SK-N-SH treated with all-trans-retinoic acid at 6 μM for 48 hours (cell line): ENCODE data around the gene DIP2B.

Experiments
- ATAC-seq: fragments of 200-7000 bp; cut with Tn5 transposase; 3 replicates; pipeline ENCODE4 v1.9.1; 2020; ENCODE audit warnings: mild to moderate bottlenecking, moderate library complexity
- ARNTL ChIP-seq: fragments of 450-650 bp; formaldehyde crosslinking; IDR thresholded peaks from 2 replicates; pipeline ENCODE4 v1.5.0; 2020; ENCODE audit warnings: low read depth, mild to moderate bottlenecking, moderate library complexity, borderline replicate concordance
- BACH2 ChIP-seq: fragments of 250-450 bp; sonication (Bioruptor Pico); IDR thresholded peaks from 2 replicates; pipeline ENCODE4 v1.9.0; 2021; ENCODE audit warnings: mild to moderate bottlenecking, borderline replicate concordance
- CSDC2 ChIP-seq: fragments of 250-450 bp; sonication (Bioruptor Pico); IDR thresholded peaks from 2 replicates; pipeline ENCODE4 v1.5.0; 2020; ENCODE audit warnings: mild to moderate bottlenecking, moderate library complexity
- ESRRG ChIP-seq: fragments of 250-450 bp; sonication (Bioruptor Pico); IDR thresholded peaks from 2 replicates; pipeline ENCODE4 v1.6.1; 2021; ENCODE audit warnings: mild to moderate bottlenecking
- ISL1 ChIP-seq: fragments of 250-450 bp; sonication (Bioruptor Pico); IDR thresholded peaks from 2 replicates; pipeline ENCODE4 v2.1.2; 2022; ENCODE audit warnings: mild to moderate bottlenecking, moderate library complexity
- OSR1 ChIP-seq: fragments of 250-450 bp; sonication (Bioruptor Pico); IDR thresholded peaks from 2 replicates; pipeline ENCODE4 v1.8.0; 2022; ENCODE audit warnings: moderate library complexity, mild to moderate bottlenecking, inconsistent platforms
- PATZ1 ChIP-seq: fragments of 250-450 bp; sonication (Bioruptor Pico); IDR thresholded peaks from 2 replicates; pipeline ENCODE4 v1.8.0; 2020; ENCODE audit warnings: mild to moderate bottlenecking, moderate library complexity, borderline replicate concordance
- PPARA ChIP-seq: fragments of 250-450 bp; sonication (Bioruptor Pico); IDR thresholded peaks from 2 replicates; pipeline ENCODE4 v1.5.0; 2020; ENCODE audit warnings: mild to moderate bottlenecking, borderline replicate concordance
- SNAI2 ChIP-seq: fragments of 250-450 bp; sonication (Bioruptor Pico); IDR thresholded peaks from 2 replicates; pipeline ENCODE4 v1.5.0; 2020; ENCODE audit warnings: mild to moderate bottlenecking, moderate library complexity
- TCF4 ChIP-seq: fragments of 250-450 bp; sonication (Bioruptor Pico); IDR thresholded peaks from 2 replicates; pipeline ENCODE4 v1.8.0; 2021; ENCODE audit warnings: mild to moderate bottlenecking, moderate library complexity, borderline replicate concordance
- TOX ChIP-seq: fragments of 250-450 bp; sonication (Bioruptor Pico); IDR thresholded peaks from 2 replicates; pipeline ENCODE4 v1.8.0; 2021; ENCODE audit warnings: mild to moderate bottlenecking, moderate library complexity, borderline replicate concordance
- ZC3H10 ChIP-seq: fragments of 250-450 bp; sonication (Bioruptor Pico); IDR thresholded peaks from 2 replicates; pipeline ENCODE4 v1.5.1; 2021; ENCODE audit warnings: mild to moderate bottlenecking, moderate library complexity
- ZFP3 ChIP-seq: fragments of 250-450 bp; sonication (Bioruptor Pico); IDR thresholded peaks from 2 replicates; pipeline ENCODE4 v1.5.0; 2020; ENCODE audit warnings: mild to moderate bottlenecking, moderate library complexity
- ZFP30 ChIP-seq: fragments of 450-650 bp; formaldehyde crosslinking; IDR thresholded peaks from 2 replicates; pipeline ENCODE4 v1.5.0; 2022; ENCODE audit warnings: mild to moderate bottlenecking, moderate library complexity
- ZNF565 ChIP-seq: fragments of 450-650 bp; formaldehyde crosslinking; conservative IDR thresholded peaks from 2 replicates; pipeline ENCODE4 v1.5.0; 2020; ENCODE audit warnings: low read depth, mild to moderate bottlenecking, moderate library complexity
- ZNF70 ChIP-seq: fragments of 450-650 bp; formaldehyde crosslinking; IDR thresholded peaks from 2 replicates; pipeline ENCODE4 v1.5.0; 2020; ENCODE audit warnings: mild to moderate bottlenecking, moderate library complexity
- ZNF8 ChIP-seq: fragments of 450-650 bp; formaldehyde crosslinking; IDR thresholded peaks from 2 replicates; pipeline ENCODE4 v1.5.0; 2020; ENCODE audit warnings: mild to moderate bottlenecking, moderate library complexity
- TF ChIP-seq, protein P1 (sequence below): fragments of 250-450 bp; sonication (Bioruptor Pico); IDR thresholded peaks from 2 replicates; pipeline ENCODE4 v1.5.1; 2020; ENCODE audit warnings: low read depth, mild to moderate bottlenecking, moderate library complexity
- TF ChIP-seq, protein P2 (sequence below): fragments of 250-450 bp; sonication (Bioruptor Pico); IDR thresholded peaks from 2 replicates; pipeline ENCODE4 v1.5.1; 2021; ENCODE audit warnings: mild to moderate bottlenecking, moderate library complexity
- TF ChIP-seq, protein P3 (sequence below): fragments of 250-450 bp; sonication (Bioruptor Pico); IDR thresholded peaks from 2 replicates; pipeline ENCODE4 v1.8.0; 2021; ENCODE audit warnings: low read depth, mild to moderate bottlenecking, moderate library complexity, borderline replicate concordance
- TF ChIP-seq, protein P4 (sequence below): fragments of 250-450 bp; sonication (Bioruptor Pico); IDR thresholded peaks from 2 replicates; pipeline ENCODE4 v1.5.0; 2020; ENCODE audit warnings: mild to moderate bottlenecking, moderate library complexity

DIP2B gene

DNA sequence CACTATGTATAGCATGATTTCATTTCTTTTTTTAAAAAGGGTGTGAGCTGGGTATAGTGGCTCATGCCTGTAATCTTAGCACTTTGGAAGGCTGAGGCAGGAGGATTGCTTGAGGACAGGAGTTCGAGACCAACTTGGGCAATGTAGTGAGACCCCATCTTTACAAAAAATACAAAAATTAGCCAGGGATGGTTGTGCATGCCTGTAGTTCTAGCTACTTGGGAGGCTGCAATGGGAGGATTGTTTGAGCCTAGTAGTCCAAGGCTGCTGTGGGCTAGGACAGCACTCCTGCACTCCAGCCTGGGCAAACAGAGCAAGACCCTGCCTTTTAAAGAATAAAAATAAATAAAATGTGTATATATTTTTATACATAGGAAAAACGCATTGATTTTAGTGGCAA is 43.0 kb downstream of the DIP2B start:
- ATAC-seq = no peak
- TF ChIP-seq, protein P1, sequence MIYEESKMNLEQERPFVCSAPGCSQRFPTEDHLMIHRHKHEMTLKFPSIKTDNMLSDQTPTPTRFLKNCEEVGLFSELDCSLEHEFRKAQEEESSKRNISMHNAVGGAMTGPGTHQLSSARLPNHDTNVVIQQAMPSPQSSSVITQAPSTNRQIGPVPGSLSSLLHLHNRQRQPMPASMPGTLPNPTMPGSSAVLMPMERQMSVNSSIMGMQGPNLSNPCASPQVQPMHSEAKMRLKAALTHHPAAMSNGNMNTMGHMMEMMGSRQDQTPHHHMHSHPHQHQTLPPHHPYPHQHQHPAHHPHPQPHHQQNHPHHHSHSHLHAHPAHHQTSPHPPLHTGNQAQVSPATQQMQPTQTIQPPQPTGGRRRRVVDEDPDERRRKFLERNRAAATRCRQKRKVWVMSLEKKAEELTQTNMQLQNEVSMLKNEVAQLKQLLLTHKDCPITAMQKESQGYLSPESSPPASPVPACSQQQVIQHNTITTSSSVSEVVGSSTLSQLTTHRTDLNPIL (CRISPR knock-in tag) = no peak
- no peak for TF ChIP-seq PATZ1 (CRISPR knock-in tag)
- TF ChIP-seq, protein P2, sequence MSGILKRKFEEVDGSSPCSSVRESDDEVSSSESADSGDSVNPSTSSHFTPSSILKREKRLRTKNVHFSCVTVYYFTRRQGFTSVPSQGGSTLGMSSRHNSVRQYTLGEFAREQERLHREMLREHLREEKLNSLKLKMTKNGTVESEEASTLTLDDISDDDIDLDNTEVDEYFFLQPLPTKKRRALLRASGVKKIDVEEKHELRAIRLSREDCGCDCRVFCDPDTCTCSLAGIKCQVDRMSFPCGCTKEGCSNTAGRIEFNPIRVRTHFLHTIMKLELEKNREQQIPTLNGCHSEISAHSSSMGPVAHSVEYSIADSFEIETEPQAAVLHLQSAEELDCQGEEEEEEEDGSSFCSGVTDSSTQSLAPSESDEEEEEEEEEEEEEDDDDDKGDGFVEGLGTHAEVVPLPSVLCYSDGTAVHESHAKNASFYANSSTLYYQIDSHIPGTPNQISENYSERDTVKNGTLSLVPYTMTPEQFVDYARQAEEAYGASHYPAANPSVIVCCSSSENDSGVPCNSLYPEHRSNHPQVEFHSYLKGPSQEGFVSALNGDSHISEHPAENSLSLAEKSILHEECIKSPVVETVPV (CRISPR knock-in tag) = no peak
- TF ChIP-seq, protein P3, sequence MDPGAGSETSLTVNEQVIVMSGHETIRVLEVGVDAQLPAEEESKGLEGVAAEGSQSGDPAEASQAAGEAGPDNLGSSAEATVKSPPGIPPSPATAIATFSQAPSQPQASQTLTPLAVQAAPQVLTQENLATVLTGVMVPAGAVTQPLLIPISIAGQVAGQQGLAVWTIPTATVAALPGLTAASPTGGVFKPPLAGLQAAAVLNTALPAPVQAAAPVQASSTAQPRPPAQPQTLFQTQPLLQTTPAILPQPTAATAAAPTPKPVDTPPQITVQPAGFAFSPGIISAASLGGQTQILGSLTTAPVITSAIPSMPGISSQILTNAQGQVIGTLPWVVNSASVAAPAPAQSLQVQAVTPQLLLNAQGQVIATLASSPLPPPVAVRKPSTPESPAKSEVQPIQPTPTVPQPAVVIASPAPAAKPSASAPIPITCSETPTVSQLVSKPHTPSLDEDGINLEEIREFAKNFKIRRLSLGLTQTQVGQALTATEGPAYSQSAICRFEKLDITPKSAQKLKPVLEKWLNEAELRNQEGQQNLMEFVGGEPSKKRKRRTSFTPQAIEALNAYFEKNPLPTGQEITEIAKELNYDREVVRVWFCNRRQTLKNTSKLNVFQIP = no peak
- TF ChIP-seq ZNF565 (CRISPR knock-in tag) = no peak
- TF ChIP-seq ZNF70 = no peak
- TF ChIP-seq TOX = no peak
- no peak for TF ChIP-seq ZFP30 (CRISPR knock-in tag)
- no peak for TF ChIP-seq BACH2 (CRISPR knock-in tag)
- no peak for TF ChIP-seq ZC3H10 (CRISPR knock-in tag)
- TF ChIP-seq SNAI2 (CRISPR knock-in tag) = no peak
- TF ChIP-seq ZNF8 (CRISPR knock-in tag) = no peak
- TF ChIP-seq ZFP3 = no peak
- TF ChIP-seq CSDC2 (CRISPR knock-in tag) = no peak
- no peak for TF ChIP-seq TCF4
- TF ChIP-seq ESRRG (CRISPR knock-in tag) = no peak
- TF ChIP-seq ARNTL = no peak

- TF ChIP-seq ISL1 (CRISPR knock-in tag) (no peak), PPARA (no peak), ZNF70 (no peak), CSDC2 (CRISPR knock-in tag) (no peak), BACH2 (CRISPR knock-in tag) (no peak), ARNTL (no peak), OSR1 (no peak), ZC3H10 (CRISPR knock-in tag) (no peak), TCF4 (no peak), SNAI2 (CRISPR knock-in tag) (no peak), TOX (no peak)
- TF ChIP-seq, protein P3 = no peak
- TF ChIP-seq, protein P2 (CRISPR knock-in tag) = no peak
- TF ChIP-seq, protein P1 (CRISPR knock-in tag) = no peak
- TF ChIP-seq, protein P4, sequence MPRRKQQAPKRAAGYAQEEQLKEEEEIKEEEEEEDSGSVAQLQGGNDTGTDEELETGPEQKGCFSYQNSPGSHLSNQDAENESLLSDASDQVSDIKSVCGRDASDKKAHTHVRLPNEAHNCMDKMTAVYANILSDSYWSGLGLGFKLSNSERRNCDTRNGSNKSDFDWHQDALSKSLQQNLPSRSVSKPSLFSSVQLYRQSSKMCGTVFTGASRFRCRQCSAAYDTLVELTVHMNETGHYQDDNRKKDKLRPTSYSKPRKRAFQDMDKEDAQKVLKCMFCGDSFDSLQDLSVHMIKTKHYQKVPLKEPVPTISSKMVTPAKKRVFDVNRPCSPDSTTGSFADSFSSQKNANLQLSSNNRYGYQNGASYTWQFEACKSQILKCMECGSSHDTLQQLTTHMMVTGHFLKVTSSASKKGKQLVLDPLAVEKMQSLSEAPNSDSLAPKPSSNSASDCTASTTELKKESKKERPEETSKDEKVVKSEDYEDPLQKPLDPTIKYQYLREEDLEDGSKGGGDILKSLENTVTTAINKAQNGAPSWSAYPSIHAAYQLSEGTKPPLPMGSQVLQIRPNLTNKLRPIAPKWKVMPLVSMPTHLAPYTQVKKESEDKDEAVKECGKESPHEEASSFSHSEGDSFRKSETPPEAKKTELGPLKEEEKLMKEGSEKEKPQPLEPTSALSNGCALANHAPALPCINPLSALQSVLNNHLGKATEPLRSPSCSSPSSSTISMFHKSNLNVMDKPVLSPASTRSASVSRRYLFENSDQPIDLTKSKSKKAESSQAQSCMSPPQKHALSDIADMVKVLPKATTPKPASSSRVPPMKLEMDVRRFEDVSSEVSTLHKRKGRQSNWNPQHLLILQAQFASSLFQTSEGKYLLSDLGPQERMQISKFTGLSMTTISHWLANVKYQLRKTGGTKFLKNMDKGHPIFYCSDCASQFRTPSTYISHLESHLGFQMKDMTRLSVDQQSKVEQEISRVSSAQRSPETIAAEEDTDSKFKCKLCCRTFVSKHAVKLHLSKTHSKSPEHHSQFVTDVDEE (CRISPR knock-in tag) = no peak
- ATAC-seq = no peak
Measured at GRCh38 chr12:50549885-50550284, 45.1 kb downstream of the DIP2B start.
